K562 (cell line): ENCODE results near the gene SERGEF. TPM values are rescaled to one million over a fixed set of nuclear protein-coding genes. Genes with fewer than 3 reads are reported as not detected.

ENCODE experiments used
- ATAC-seq: fragments of 200-7000 bp; cut with Tn5 transposase; 3 replicates; pipeline ENCODE4 v1.9.1; 2020; ENCODE audit warnings: moderate library complexity
- BruUV-seq: library from RNA; stranded (reverse); fragments of 400-500 nt; replicated peaks from 2 replicates; lab custom pipeline; 2021; lab: Mats Ljungman, UMichigan
- CTCF ChIA-PET: fragments of 300-600 bp; formaldehyde crosslinking; extraction: SDS; loops from one replicate; lab custom pipeline; 2021; ENCODE audit warnings: low intra/inter-chr PET ratio; lab: Yijun Ruan, JAX
- POLR2A ChIA-PET: fragments of 300-600, 350-650 bp; sonication (Branson Sonifier 250); formaldehyde crosslinking; extraction: SDS; loops from one replicate; lab custom pipeline; 2021; ENCODE audit warnings: antibody characterized with exemption, inconsistent platforms; lab: Yijun Ruan, JAX
- DNase-seq, 4 experiments: peaks; one replicate each; pipeline versions ENCODE4 v3.0.0 to v3.0.0-alpha.2; 2011 to 2018; ENCODE audit warnings: low spot score in 3 of 4, mixed read lengths in 3 of 4; ENCODE audit errors: extremely low read depth in 1 of 4
- FAIRE-seq: peaks from 2 replicates; lab custom pipeline; 2011; peaks lifted over from hg19 to GRCh38; lab: Jason Lieb, UNC
- H2AFZ ChIP-seq: 2 replicates; pipeline ENCODE4 v1.6.0; 2011; ENCODE audit warnings: low read depth, low read length, control low read depth, inconsistent platforms
- H3K27ac ChIP-seq: fragments of 200-600 bp; 3 replicates; pipeline ENCODE4 v1.8.0; 2011; ENCODE audit warnings: low read depth, mild to moderate bottlenecking, control low read depth, inconsistent platforms, low read length, moderate library complexity, mixed read lengths; ENCODE audit errors: extremely low read depth
- H3K27me3 ChIP-seq, 2 experiments: fragments of 300-600 bp in 1 of 2; 2 replicates in 1 of 2; 3 replicates in 1 of 2; pipeline versions ENCODE4 v1.6.0 to v1.8.0; 2011; ENCODE audit warnings: inconsistent platforms in 2 of 2, low read length in 2 of 2, mild to moderate bottlenecking in 1 of 2, mixed read lengths in 1 of 2, moderate library complexity in 1 of 2; ENCODE audit not compliant: control insufficient read depth in 2 of 2, insufficient read depth in 2 of 2
- H3K36me3 ChIP-seq: fragments of 300-600 bp; 3 replicates; pipeline ENCODE4 v1.8.0; 2011; ENCODE audit warnings: mild to moderate bottlenecking, low read length, inconsistent platforms; ENCODE audit not compliant: control insufficient read depth, insufficient read depth
- H3K4me1 ChIP-seq, 2 experiments: fragments of 200-600 bp in 1 of 2; replicated peaks in 1 of 2; 2 replicates in 1 of 2; 3 replicates in 1 of 2; pipeline versions ENCODE4 v1.5.1 to v1.8.0; 2011; ENCODE audit warnings: inconsistent platforms in 2 of 2, low read length in 2 of 2, mild to moderate bottlenecking in 1 of 2, mixed read lengths in 1 of 2, moderate library complexity in 1 of 2; ENCODE audit not compliant: control insufficient read depth in 2 of 2, insufficient read depth in 2 of 2
- H3K4me2 ChIP-seq: 2 replicates; pipeline ENCODE4 v1.6.1; 2011; ENCODE audit warnings: low read length, control low read depth, inconsistent platforms, mixed read lengths; ENCODE audit not compliant: insufficient read depth
- H3K4me3 ChIP-seq: fragments of 200-600 bp; sonication (generic), shearing (Covaris generic); 2 replicates; pipeline ENCODE4 v1.5.1; 2016; ENCODE audit warnings: control low read depth, inconsistent platforms
- H3K79me2 ChIP-seq: fragments of 200-600 bp; 3 replicates; pipeline ENCODE4 v1.8.0; 2011; ENCODE audit warnings: low read length, inconsistent platforms; ENCODE audit not compliant: control insufficient read depth, insufficient read depth
- H3K9ac ChIP-seq, 2 experiments: 2 replicates each; pipeline versions ENCODE4 v1.6.0 to v1.6.1; 2011; ENCODE audit warnings: low read depth in 2 of 2, low read length in 2 of 2, control low read depth in 1 of 2, inconsistent platforms in 1 of 2, mild to moderate bottlenecking in 1 of 2, mixed read lengths in 1 of 2; ENCODE audit not compliant: insufficient read depth in 1 of 2
- H3K9me1 ChIP-seq: one replicate; pipeline ENCODE4 v1.6.0; 2011; ENCODE audit warnings: inconsistent platforms, mild to moderate bottlenecking, low read length, moderate library complexity; ENCODE audit not compliant: control insufficient read depth, insufficient read depth
- H3K9me3 ChIP-seq: replicated peaks from 2 replicates; pipeline ENCODE4 v1.5.1; 2011; ENCODE audit warnings: low read depth, low read length, inconsistent platforms; ENCODE audit not compliant: control insufficient read depth, insufficient read depth
- H4K20me1 ChIP-seq: replicated peaks from 2 replicates; pipeline ENCODE4 v1.6.1; 2011; ENCODE audit warnings: low read length, inconsistent platforms, mixed read lengths; ENCODE audit not compliant: control insufficient read depth, insufficient read depth
- ARID3B ChIP-seq: fragments of 250-450 bp; sonication (Bioruptor Pico); IDR thresholded peaks from 2 replicates; pipeline ENCODE4 v1.4.0; 2020; ENCODE audit warnings: borderline replicate concordance
- BHLHE40 ChIP-seq: IDR thresholded peaks from 2 replicates; pipeline ENCODE4 v1.6.1; 2011; ENCODE audit warnings: low read length, improper control_type of control experiment
- BRD9 ChIP-seq: fragments of 450-650 bp; IDR thresholded peaks from 2 replicates; pipeline ENCODE4 v1.6.1; 2018; ENCODE audit warnings: low read depth; ENCODE audit not compliant: partially characterized antibody
- FOXP4 ChIP-seq: sonication (generic); formaldehyde crosslinking; IDR thresholded peaks from 2 replicates; pipeline ENCODE4 v1.8.0; 2022; ENCODE audit warnings: mild to moderate bottlenecking, missing genetic modification reagents, borderline replicate concordance
- HCFC1 ChIP-seq: IDR thresholded peaks from 2 replicates; pipeline ENCODE4 v1.6.1; 2012; ENCODE audit warnings: low read depth, low read length, improper control_type of control experiment
- HDAC2 ChIP-seq: fragments of 450-650 bp; IDR thresholded peaks from 2 replicates; pipeline ENCODE4 v1.6.1; 2016; ENCODE audit warnings: mild to moderate bottlenecking
- HDAC6 ChIP-seq: IDR thresholded peaks from 2 replicates; pipeline ENCODE4 v1.6.1; 2012; ENCODE audit warnings: low read depth, mild to moderate bottlenecking, control low read depth, inconsistent platforms, low read length, moderate library complexity
- KDM4B ChIP-seq, 2 experiments: fragments of 450-650 bp in 1 of 2; sonication (generic) in 1 of 2; IDR thresholded peaks; 2 replicates each; pipeline ENCODE4 v1.6.1; 2016 to 2017; ENCODE audit warnings: borderline replicate concordance in 2 of 2, antibody characterized with exemption in 1 of 2, low read depth in 1 of 2, mild to moderate bottlenecking in 1 of 2
- NRF1 ChIP-seq, 2 experiments: fragments of 450-650 bp; IDR thresholded peaks in 1 of 2; conservative IDR thresholded peaks in 1 of 2; 2 replicates each; pipeline ENCODE4 v1.6.1; 2014; ENCODE audit warnings: mild to moderate bottlenecking in 2 of 2
- PHB2 ChIP-seq: fragments of 450-650 bp; IDR thresholded peaks from 2 replicates; pipeline ENCODE4 v1.6.1; 2017; ENCODE audit warnings: low read depth
- RBM25 ChIP-seq: fragments of 200-400 bp; formaldehyde crosslinking; IDR thresholded peaks from 2 replicates; pipeline ENCODE4 v1.6.1; 2018; ENCODE audit warnings: low read length, low read depth, moderate library complexity; ENCODE audit not compliant: severe bottlenecking
- TAF7 ChIP-seq: fragments of 450-650 bp; IDR thresholded peaks from 2 replicates; pipeline ENCODE4 v1.6.1; 2016; ENCODE audit warnings: missing genetic modification characterization, missing compliant biosample characterization
- ZNF239 ChIP-seq: fragments of 250-450 bp; sonication (Bioruptor Pico); IDR thresholded peaks from 2 replicates; pipeline ENCODE4 v1.4.0; 2020; ENCODE audit warnings: mild to moderate bottlenecking
- WGBS: fragments of 100-300 bp; shearing (Covaris generic); methylation state at CpG from one replicate; pipeline ENCODE4 v1.1.6; 2016; ENCODE audit warnings: low coverage, mixed read lengths; ENCODE audit not compliant: insufficient coverage; ENCODE audit errors: missing lambda C conversion rate; 5-methylcytosine and 5-hydroxymethylcytosine counted together
- in situ Hi-C: fragments of 300-500 bp; cut with MboI; formaldehyde crosslinking; loops from 4 replicates; pipeline ENCODE4 v1.15.0; 2018; ENCODE audit warnings: inconsistent platforms, mixed read lengths
- intact Hi-C: fragments of 100-400 bp; cut with micrococcal nuclease; formaldehyde crosslinking; loops from 2 replicates; pipeline ENCODE4 v1.14.2; 2022
- polyA plus RNA-seq, 8 experiments: library from polyadenylated mRNA; depleted of rRNA in 4 of 8; stranded (reverse) in 5 of 8; unstranded in 3 of 8; fragments of >200 nt; fragmentation: Nextera tagmentation in 2 of 8; fragmentation: Illumina TruSeq in 1 of 8; extraction: Ambion mirVana in 2 of 8; extraction: Trizol in 1 of 8; gene quantifications; 2 replicates each; pipeline versions ENCODE4 v1.2.1 to v1.2.3, GENCODE V29; 2011 to 2014; ENCODE audit warnings: inconsistent platforms in 1 of 8, missing spikeins in 1 of 8
- total RNA-seq, 7 experiments: library from RNA; depleted of rRNA in 6 of 7; stranded (reverse); fragments of >200 nt in 6 of 7; fragmentation: Illumina TruSeq in 2 of 7; extraction: Trizol in 2 of 7; gene quantifications; 2 replicates each; pipeline versions ENCODE4 v1.2.1 to v1.2.3, GENCODE V29; 2011 to 2021; ENCODE audit warnings: low replicate concordance in 1 of 7

Gene SERGEF
- total and polyA plus RNA-seq, 9 of the 15 experiments (the other 6 are each of a cell fraction or from before 2014, with no cell fraction given), result 10.2 to 28.0 (median 19.9) TPM

- Histone ChIP-seq H2AFZ (no peak overlapping the region), H4K20me1 (peaks cover 7% of the 10 kb centered on the region; the same call in 1 of the 2 replicates), H3K9ac (no peak overlapping the region), H3K9me1 (no peaks in the 10 kb centered on the region), H3K9me3 (no peaks in the 10 kb centered on the region), H3K4me3 (no peak overlapping the region), H3K4me1 (peaks cover 4 to 12% of the 10 kb centered on the region in 2 experiments; a peak in 3 of 5 replicates), H3K27me3 (peaks cover 21 to 55% of the 10 kb centered on the region in 2 experiments; a peak in 4 of 5 replicates), H3K79me2 (no peaks in the 10 kb centered on the region), H3K36me3 (no peaks in the 10 kb centered on the region), H3K27ac (no peak overlapping the region), H3K4me2 (no peak overlapping the region)
- DNase-seq (no peak), ATAC-seq (no peak), FAIRE-seq (no peak)
- intact Hi-C loops, result no loop called here
- in situ Hi-C loops, result no loop called here
- ChIA-PET CTCF (no interaction called here), POLR2A (interaction anchor here (0.8 kb wide), 1 partner anchor 153 kb away, joined by 3 read pairs; no protein-coding TSS in a partner anchor)
- 3% methylated on average over 28 of the region's 31 CpGs for WGBS
- no TSS peak for BruUV-seq
- TF ChIP-seq ZNF239 (CRISPR knock-in tag), result no peak
- TF ChIP-seq HDAC2, result no peak
- TF ChIP-seq BRD9, result no peak
- no peak for TF ChIP-seq RBM25
- TF ChIP-seq NRF1 (conservative IDR thresholded peaks at IDR 0.05 in 1 of 2, IDR thresholded peaks at IDR 0.05 in 1 of 2), result no peak
- TF ChIP-seq TAF7 (tag), result no peak
- TF ChIP-seq ARID3B, result no peak
- no peak for TF ChIP-seq BHLHE40
- TF ChIP-seq KDM4B (IDR thresholded peaks at IDR 0.05; ENCODE audit: borderline replicate concordance in 2 of 2, low read depth in 1 of 2), result no peak
- TF ChIP-seq FOXP4 (CRISPR knock-in tag), result no peak
- no peak for TF ChIP-seq HDAC6
- TF ChIP-seq PHB2, result no peak
- no peak for TF ChIP-seq HCFC1
These were observed 239.9 kb downstream of the SERGEF start for GRCh38 chr11:17772704-17773600.
